Liver (tissue), 9 donors: ENCODE data around the gene TUBG2. TPM values are rescaled to one million over a fixed set of nuclear protein-coding genes. Genes with fewer than 3 reads are reported as not detected.
A peak's percentile ranks its signal among the peaks of the same experiment; 100 is the strongest.

Experiments used
- DNase-seq: peaks from one replicate; pipeline ENCODE4 v3.0.0-alpha.2; 2017; ENCODE audit warnings: low spot score
- H3K27ac ChIP-seq, 2 donors: one replicate each; pipeline ENCODE4 v1.7.0; 2013; ENCODE audit warnings: inconsistent platforms in 2 of 2, low read length in 2 of 2, control low read depth in 1 of 2, low read depth in 1 of 2, mild to moderate bottlenecking in 1 of 2
- H3K27me3 ChIP-seq, 4 donors: one replicate each; pipeline versions ENCODE4 v1.6.1 to v1.7.0; 2013; ENCODE audit warnings: low read length in 3 of 4, inconsistent platforms in 1 of 4, mild to moderate bottlenecking in 1 of 4, moderate library complexity in 1 of 4; ENCODE audit not compliant: control insufficient read depth in 4 of 4, insufficient read depth in 4 of 4
- H3K36me3 ChIP-seq, 4 donors: one replicate each; pipeline versions ENCODE4 v1.6.1 to v1.7.0; 2013; ENCODE audit warnings: low read length in 3 of 4, mild to moderate bottlenecking in 3 of 4, low read depth in 1 of 4, moderate library complexity in 1 of 4; ENCODE audit not compliant: control insufficient read depth in 4 of 4, insufficient read depth in 3 of 4
- H3K4me1 ChIP-seq, 4 donors: one replicate each; pipeline versions ENCODE4 v1.6.1 to v1.7.0; 2013; ENCODE audit warnings: low read length in 3 of 4, mild to moderate bottlenecking in 3 of 4, moderate library complexity in 1 of 4; ENCODE audit not compliant: control insufficient read depth in 4 of 4, insufficient read depth in 4 of 4
- H3K4me3 ChIP-seq, 3 donors: one replicate each; pipeline versions ENCODE4 v1.6.1 to v1.7.0; 2013; ENCODE audit warnings: low read length in 3 of 3, control low read depth in 1 of 3, low read depth in 1 of 3, mild to moderate bottlenecking in 1 of 3
- H3K9ac ChIP-seq, 2 donors: one replicate each; pipeline ENCODE4 v1.7.0; 2013; ENCODE audit warnings: low read length in 2 of 2, mild to moderate bottlenecking in 2 of 2, moderate library complexity in 2 of 2, control low read depth in 1 of 2, low read depth in 1 of 2
- H3K9me3 ChIP-seq, 4 donors: one replicate each; pipeline versions ENCODE4 v1.6.1 to v1.7.0; 2013; ENCODE audit warnings: low read length in 3 of 4; ENCODE audit not compliant: control insufficient read depth in 4 of 4
- EGR1 ChIP-seq, 2 donors: IDR thresholded peaks; 2 replicates each; pipeline ENCODE4 v1.6.1; 2016 to 2018; ENCODE audit warnings: antibody characterized with exemption in 2 of 2, low read depth in 2 of 2
- GABPA ChIP-seq, 2 donors: IDR thresholded peaks in 1 of 2; conservative IDR thresholded peaks in 1 of 2; 2 replicates each; pipeline ENCODE4 v1.6.1; 2016; ENCODE audit warnings: antibody characterized with exemption in 2 of 2, mild to moderate bottlenecking in 1 of 2, moderate library complexity in 1 of 2
- HNF4A ChIP-seq, 2 donors: conservative IDR thresholded peaks; 2 replicates each; pipeline ENCODE4 v1.6.1; 2016; ENCODE audit warnings: antibody characterized with exemption in 2 of 2, mild to moderate bottlenecking in 2 of 2
- HNF4G ChIP-seq: IDR thresholded peaks from 2 replicates; pipeline ENCODE4 v1.6.1; 2016; ENCODE audit warnings: antibody characterized with exemption
- NR2F2 ChIP-seq: IDR thresholded peaks from 2 replicates; pipeline ENCODE4 v1.6.1; 2016; ENCODE audit warnings: antibody characterized with exemption
- RAD21 ChIP-seq, 2 donors: IDR thresholded peaks; 2 replicates each; pipeline ENCODE4 v1.6.1; 2016; ENCODE audit warnings: antibody characterized with exemption in 2 of 2, mild to moderate bottlenecking in 2 of 2
- RXRA ChIP-seq, 2 donors: IDR thresholded peaks; 2 replicates each; pipeline ENCODE4 v1.6.1; 2017 to 2018; ENCODE audit warnings: antibody characterized with exemption in 2 of 2, mild to moderate bottlenecking in 1 of 2
- TAF1 ChIP-seq: conservative IDR thresholded peaks from 2 replicates; pipeline ENCODE4 v1.6.1; 2016; ENCODE audit warnings: antibody characterized with exemption, mild to moderate bottlenecking
- YY1 ChIP-seq: IDR thresholded peaks from 2 replicates; pipeline ENCODE4 v1.6.1; 2016; ENCODE audit warnings: antibody characterized with exemption, mild to moderate bottlenecking
- WGBS: extraction: QIAGEN DNeasy Blood & Tissue Kit; methylation state at CpG from one replicate; pipeline ENCODE4 v1.1.7; 2013; 5-methylcytosine and 5-hydroxymethylcytosine counted together
- polyA plus RNA-seq, 2 donors: library from polyadenylated mRNA; stranded (reverse) in 1 of 2; unstranded in 1 of 2; fragments of 200-250 nt in 1 of 2; fragments of >200 nt in 1 of 2; fragmentation: Nextera tagmentation in 1 of 2; extraction: Ambion mirVana in 1 of 2; gene quantifications; one replicate each; pipeline versions ENCODE4 v1.2.1 to v1.2.3, GENCODE V29; 2013 to 2015
- total RNA-seq, 2 donors: library from RNA; depleted of rRNA; stranded (reverse); fragments of >200 nt; gene quantifications; one replicate each; pipeline ENCODE4 v1.2.3, GENCODE V29; 2014
- TF ChIP-seq, protein P1 (sequence below): IDR thresholded peaks from 2 replicates; pipeline ENCODE4 v1.6.1; 2016; ENCODE audit warnings: antibody characterized with exemption
- TF ChIP-seq, protein P2 (sequence below): IDR thresholded peaks from 2 replicates; pipeline ENCODE4 v1.6.1; 2016; ENCODE audit warnings: antibody characterized with exemption
- TF ChIP-seq, protein P3 (sequence below): IDR thresholded peaks from 2 replicates; pipeline ENCODE4 v1.6.1; 2016; ENCODE audit warnings: antibody characterized with exemption, mild to moderate bottlenecking
- TF ChIP-seq, protein P4 (sequence below): fragments of 150-350 bp; IDR thresholded peaks from 2 replicates; pipeline ENCODE4 v1.5.1; 2017; ENCODE audit warnings: improper control_type of control experiment, low read depth, low read length; ENCODE audit not compliant: missing input control
- TF ChIP-seq, protein P5 (sequence below): IDR thresholded peaks from 2 replicates; pipeline ENCODE4 v1.6.1; 2016; ENCODE audit warnings: antibody characterized with exemption
- donor health status: healthy.
- donor health status: healthy.
- donor health status: healthy.
- donor health status: healthy.
- donor health status: healthy.

The TUBG2 gene
- total and polyA plus RNA-seq, 4 donors = 1.4 to 10.8 (median 5.0) TPM

DNA sequence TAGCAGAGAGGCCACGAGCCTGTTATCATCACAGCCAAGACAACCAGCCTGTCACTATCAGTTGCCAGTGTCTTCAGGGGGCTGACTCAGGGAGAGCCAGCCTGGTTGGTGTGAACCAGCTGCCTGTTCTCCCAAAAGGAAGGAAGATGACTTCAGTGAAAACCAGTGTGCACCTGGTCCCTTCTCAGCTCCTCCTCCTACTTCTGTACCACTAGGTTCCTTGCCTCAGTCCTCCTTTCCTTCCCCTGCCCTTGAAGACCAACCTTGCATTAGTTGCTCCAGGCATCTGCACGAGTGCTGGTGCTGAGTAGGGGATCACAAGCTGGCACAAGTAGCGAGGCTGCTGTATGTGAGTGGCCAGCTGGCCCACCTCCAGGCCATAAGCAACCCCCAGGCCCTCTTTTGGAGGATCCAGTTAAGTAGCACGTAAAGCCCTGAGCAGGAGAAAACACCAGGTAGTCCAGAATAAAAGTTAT is 41.1 kb upstream of the TUBG2 start:
- Histone ChIP-seq H3K27ac (no peak overlapping the region), H3K4me1 (peaks cover 0 to 13% (median 10%) of the 10 kb centered on the region in 4 donors), H3K36me3 (peaks cover 4 to 22% (median 12%) of the 10 kb centered on the region in 4 donors), H3K9me3 (no peaks in the 10 kb centered on the region), H3K9ac (no peak overlapping the region), H3K4me3 (no peak overlapping the region), H3K27me3 (no peaks in the 10 kb centered on the region)
- 83% methylated on average over 4 of the region's 4 CpGs for WGBS
- DNase-seq = peak; percentile 59
- TF ChIP-seq HNF4G (no peak), RAD21 (IDR thresholded peaks at IDR 0.05) (no peak), YY1 (no peak), HNF4A (conservative IDR thresholded peaks at IDR 0.05) (no peak), EGR1 (IDR thresholded peaks at IDR 0.05; ENCODE audit: low read depth in 2 of 2) (no peak), TAF1 (no peak)
- TF ChIP-seq, protein P1, sequence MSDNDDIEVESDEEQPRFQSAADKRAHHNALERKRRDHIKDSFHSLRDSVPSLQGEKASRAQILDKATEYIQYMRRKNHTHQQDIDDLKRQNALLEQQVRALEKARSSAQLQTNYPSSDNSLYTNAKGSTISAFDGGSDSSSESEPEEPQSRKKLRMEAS = no peak
- TF ChIP-seq, protein P2, sequence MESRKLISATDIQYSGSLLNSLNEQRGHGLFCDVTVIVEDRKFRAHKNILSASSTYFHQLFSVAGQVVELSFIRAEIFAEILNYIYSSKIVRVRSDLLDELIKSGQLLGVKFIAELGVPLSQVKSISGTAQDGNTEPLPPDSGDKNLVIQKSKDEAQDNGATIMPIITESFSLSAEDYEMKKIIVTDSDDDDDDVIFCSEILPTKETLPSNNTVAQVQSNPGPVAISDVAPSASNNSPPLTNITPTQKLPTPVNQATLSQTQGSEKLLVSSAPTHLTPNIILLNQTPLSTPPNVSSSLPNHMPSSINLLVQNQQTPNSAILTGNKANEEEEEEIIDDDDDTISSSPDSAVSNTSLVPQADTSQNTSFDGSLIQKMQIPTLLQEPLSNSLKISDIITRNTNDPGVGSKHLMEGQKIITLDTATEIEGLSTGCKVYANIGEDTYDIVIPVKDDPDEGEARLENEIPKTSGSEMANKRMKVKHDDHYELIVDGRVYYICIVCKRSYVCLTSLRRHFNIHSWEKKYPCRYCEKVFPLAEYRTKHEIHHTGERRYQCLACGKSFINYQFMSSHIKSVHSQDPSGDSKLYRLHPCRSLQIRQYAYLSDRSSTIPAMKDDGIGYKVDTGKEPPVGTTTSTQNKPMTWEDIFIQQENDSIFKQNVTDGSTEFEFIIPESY = no peak
- TF ChIP-seq, protein P3, sequence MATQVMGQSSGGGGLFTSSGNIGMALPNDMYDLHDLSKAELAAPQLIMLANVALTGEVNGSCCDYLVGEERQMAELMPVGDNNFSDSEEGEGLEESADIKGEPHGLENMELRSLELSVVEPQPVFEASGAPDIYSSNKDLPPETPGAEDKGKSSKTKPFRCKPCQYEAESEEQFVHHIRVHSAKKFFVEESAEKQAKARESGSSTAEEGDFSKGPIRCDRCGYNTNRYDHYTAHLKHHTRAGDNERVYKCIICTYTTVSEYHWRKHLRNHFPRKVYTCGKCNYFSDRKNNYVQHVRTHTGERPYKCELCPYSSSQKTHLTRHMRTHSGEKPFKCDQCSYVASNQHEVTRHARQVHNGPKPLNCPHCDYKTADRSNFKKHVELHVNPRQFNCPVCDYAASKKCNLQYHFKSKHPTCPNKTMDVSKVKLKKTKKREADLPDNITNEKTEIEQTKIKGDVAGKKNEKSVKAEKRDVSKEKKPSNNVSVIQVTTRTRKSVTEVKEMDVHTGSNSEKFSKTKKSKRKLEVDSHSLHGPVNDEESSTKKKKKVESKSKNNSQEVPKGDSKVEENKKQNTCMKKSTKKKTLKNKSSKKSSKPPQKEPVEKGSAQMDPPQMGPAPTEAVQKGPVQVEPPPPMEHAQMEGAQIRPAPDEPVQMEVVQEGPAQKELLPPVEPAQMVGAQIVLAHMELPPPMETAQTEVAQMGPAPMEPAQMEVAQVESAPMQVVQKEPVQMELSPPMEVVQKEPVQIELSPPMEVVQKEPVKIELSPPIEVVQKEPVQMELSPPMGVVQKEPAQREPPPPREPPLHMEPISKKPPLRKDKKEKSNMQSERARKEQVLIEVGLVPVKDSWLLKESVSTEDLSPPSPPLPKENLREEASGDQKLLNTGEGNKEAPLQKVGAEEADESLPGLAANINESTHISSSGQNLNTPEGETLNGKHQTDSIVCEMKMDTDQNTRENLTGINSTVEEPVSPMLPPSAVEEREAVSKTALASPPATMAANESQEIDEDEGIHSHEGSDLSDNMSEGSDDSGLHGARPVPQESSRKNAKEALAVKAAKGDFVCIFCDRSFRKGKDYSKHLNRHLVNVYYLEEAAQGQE = no peak
- TF ChIP-seq, protein P4, sequence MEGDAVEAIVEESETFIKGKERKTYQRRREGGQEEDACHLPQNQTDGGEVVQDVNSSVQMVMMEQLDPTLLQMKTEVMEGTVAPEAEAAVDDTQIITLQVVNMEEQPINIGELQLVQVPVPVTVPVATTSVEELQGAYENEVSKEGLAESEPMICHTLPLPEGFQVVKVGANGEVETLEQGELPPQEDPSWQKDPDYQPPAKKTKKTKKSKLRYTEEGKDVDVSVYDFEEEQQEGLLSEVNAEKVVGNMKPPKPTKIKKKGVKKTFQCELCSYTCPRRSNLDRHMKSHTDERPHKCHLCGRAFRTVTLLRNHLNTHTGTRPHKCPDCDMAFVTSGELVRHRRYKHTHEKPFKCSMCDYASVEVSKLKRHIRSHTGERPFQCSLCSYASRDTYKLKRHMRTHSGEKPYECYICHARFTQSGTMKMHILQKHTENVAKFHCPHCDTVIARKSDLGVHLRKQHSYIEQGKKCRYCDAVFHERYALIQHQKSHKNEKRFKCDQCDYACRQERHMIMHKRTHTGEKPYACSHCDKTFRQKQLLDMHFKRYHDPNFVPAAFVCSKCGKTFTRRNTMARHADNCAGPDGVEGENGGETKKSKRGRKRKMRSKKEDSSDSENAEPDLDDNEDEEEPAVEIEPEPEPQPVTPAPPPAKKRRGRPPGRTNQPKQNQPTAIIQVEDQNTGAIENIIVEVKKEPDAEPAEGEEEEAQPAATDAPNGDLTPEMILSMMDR = no peak
- TF ChIP-seq, protein P5, sequence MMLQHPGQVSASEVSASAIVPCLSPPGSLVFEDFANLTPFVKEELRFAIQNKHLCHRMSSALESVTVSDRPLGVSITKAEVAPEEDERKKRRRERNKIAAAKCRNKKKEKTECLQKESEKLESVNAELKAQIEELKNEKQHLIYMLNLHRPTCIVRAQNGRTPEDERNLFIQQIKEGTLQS = no peak

DNA sequence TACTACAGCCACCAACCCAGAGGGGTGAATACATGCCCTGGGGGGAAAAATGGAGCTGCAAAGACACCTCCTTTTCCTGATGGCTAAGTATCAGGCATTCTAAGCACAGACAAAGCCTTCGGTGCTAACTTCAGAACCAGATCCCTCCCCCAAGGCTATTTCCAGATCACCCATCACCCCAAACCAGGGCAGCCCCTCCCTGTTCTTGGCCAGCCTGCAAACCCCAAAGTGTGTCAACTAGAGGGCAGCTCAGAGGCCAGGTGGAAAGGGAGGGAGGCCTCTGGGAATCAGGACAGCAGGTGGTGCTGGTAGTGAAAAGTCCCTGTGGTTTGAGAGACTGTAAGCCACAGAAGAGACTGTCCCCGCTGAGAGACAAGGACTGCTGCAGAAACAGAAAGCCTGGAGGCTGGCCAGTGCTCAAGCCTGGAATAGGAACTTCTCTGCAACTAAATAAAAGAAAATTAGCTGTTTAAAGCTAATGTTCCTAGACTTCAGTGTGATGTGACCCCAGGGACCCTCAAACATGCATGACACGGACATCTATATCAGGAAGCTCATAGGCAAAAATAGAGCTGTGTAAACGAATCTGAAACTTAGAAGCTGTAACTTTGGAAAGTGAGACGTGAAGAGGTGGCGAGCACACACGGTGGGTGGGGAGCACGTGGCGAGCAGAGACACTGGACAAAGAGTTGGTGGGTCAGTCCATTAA is 40.5 kb upstream of the TUBG2 start:
- Histone ChIP-seq H3K27ac (no peak overlapping the region), H3K9me3 (no peaks in the 10 kb centered on the region), H3K9ac (no peak overlapping the region), H3K36me3 (peaks cover 4 to 18% (median 9%) of the 10 kb centered on the region in 4 donors), H3K4me1 (peaks cover 0 to 13% (median 10%) of the 10 kb centered on the region in 4 donors), H3K4me3 (no peak overlapping the region), H3K27me3 (no peaks in the 10 kb centered on the region)
- WGBS = 37% methylated on average over 9 of the region's 9 CpGs
- DNase-seq = peak; percentile 51
- peak; percentile 43 to 45 for TF ChIP-seq RXRA (IDR thresholded peaks at IDR 0.05)
- TF ChIP-seq, protein P1 = no peak
- TF ChIP-seq, protein P5 = no peak
- no peak for TF ChIP-seq NR2F2
- peak; percentile 75 to 82 for TF ChIP-seq RAD21 (IDR thresholded peaks at IDR 0.05)
- no peak for TF ChIP-seq YY1
- no peak for TF ChIP-seq HNF4G
- TF ChIP-seq GABPA (IDR thresholded peaks at IDR 0.05 in 1 of 2, conservative IDR thresholded peaks at IDR 0.05 in 1 of 2) = no peak
- TF ChIP-seq, protein P3 = peak; percentile 13
- peak in 1 of 2 donors; percentile 35 for TF ChIP-seq HNF4A (conservative IDR thresholded peaks at IDR 0.05)
- no peak for TF ChIP-seq EGR1 (IDR thresholded peaks at IDR 0.05; ENCODE audit: low read depth in 2 of 2)
